ENCODE measurements around the gene SLC12A8.
A peak's percentile ranks its signal among the peaks of the same experiment; 100 is the strongest.

Gene SLC12A8

DNA sequence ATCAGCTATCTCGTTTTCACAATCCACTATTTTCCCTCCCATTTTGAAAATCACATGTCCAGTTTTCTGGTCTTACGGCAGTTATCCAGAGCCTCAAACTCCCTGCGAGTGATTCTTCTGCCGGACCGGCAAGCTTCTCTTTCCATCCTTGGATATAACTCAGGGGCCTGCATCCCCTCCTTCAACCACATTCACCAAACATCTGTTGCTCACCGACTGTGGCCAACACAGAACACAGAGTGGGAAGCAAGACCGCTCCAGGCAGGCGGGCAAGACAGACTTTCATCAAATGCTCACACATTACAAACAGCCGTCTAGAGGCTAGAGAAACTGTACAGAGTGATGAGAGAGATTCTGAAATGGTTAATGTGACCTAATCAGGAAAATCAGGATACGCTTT lies 7.6 kb upstream of the SLC12A8 start:
- no peak for DNase-seq (ENCODE audit: low read depth, low spot score)
- H3K4me3 ChIP-seq (ENCODE audit: low read length) = no peak overlapping the region

DNA sequence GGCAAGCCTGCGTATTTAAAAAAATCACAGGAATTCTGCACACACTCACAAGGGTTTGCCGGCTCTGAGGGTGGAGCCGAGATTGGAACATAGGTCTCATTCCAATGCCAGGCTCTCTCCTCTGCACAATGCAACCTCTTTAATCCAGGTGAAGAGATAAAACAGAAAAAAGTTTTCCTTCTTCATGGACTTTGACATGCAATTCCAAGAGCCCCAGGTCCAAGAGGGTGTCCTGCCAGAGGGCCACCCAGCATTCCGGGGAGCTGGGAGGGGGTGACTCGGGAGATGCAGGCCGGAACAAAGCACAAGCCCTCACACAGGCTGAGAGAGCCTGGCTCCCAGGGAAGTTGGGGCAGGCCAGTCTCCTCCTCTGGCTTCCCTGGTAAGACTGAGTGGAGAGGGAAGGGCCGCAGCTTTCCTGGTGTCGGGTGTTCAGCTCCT lies 6.7 kb upstream of the SLC12A8 start:
- H3K4me3 ChIP-seq (ENCODE audit: low read length) = no peak overlapping the region
- no peak for DNase-seq (ENCODE audit: low read depth, low spot score)

DNA sequence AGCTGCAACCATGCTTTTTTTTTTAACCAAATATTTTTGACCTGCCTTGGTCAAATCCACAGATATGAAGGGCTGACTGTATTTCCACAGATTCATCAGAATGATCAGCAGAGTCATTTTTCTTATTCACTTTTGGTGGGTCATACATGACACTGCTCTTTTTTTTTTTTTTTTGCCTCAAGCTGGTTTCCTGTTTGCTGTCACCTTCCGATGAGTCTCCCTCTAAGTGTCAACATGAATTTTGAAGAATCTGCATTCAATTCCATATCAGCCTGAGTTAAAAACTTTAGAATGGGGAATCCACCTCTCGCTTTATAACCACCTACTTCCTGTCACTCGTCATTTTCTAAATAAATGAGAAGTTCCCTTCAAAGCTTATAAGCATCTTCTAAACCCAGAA lies 2.2 kb upstream of the SLC12A8 start:
- H3K4me3 ChIP-seq (ENCODE audit: low read length) = no peak overlapping the region
- peak; percentile 3 for DNase-seq (ENCODE audit: low read depth, low spot score)

DNA sequence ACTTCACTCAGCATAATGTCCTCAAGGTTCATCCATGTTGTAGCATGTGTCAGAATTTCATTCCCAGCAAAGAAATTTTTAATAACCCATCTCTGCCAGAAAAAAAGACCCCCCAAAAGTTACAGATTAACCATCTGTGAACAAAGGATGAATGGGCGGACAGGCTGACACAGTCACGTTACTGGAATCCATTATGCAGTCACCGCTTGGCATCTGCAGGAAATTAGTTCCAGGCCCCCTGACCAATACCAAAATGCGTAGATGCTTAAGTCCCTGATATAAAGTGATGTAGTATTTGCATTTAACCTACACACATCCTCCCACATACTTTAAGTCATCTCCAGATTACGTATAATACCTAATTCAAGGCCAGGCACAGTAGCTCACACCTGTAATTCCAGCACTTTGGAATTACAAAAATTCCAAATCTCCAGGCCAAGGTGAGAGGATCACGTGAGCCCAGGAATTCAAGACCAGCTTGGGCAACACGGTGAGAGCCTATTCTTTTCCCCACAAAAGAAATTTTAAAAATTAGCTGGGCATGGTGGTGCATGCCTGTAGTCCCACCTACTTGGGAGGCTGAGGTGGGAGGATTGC lies 1.5 kb upstream of the SLC12A8 start:
- DNase-seq (ENCODE audit: low read depth, low spot score) = no peak
- no peak overlapping the region for H3K4me3 ChIP-seq (ENCODE audit: low read length)

DNA sequence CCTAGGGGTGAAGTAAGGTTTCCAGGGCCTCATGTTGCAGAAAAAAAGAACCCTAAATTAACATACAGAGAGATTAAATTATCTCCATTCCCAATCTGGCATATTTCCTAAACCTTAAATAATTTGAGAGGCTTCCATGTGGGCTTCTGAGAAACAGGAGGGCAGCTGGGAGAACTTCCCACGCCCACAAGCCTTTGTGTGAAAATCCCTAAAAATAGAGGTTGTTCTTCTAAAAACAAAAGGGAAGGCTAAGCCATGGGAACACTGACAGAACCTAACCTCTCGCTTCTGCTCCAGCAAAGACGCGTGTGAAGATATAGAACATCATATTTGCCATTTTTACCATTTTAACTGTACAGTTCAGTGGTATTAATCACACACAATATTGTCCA lies 812 bp upstream of the SLC12A8 start:
- H3K4me3 ChIP-seq (ENCODE audit: low read length) = no peak overlapping the region
- no peak for DNase-seq (ENCODE audit: low read depth, low spot score)

DNA sequence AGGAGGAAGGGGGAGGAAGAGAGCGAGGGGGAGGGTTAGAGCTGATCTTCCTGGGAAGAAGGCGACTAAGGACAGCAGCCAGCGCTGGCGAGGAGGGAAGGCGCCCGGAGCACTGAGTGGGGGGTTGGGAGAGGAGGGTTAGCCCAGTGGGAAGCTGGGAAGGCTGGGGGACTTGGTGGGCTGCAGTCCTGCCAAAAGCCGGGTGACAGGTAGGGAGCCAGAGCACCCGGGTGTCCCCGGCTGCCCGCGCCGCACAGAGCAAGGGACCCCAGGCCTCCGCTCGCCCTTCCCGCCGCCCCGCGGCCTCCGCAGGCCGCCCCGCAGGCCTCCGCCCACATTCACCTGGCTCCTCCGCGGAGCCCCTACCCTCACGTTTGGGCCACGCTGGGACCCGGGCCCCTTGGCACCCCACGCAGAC lies 448 bp downstream of the SLC12A8 start:
- DNase-seq (ENCODE audit: low read depth, low spot score) = no peak
- H3K4me3 ChIP-seq (ENCODE audit: low read length) = no peak overlapping the region

DNA sequence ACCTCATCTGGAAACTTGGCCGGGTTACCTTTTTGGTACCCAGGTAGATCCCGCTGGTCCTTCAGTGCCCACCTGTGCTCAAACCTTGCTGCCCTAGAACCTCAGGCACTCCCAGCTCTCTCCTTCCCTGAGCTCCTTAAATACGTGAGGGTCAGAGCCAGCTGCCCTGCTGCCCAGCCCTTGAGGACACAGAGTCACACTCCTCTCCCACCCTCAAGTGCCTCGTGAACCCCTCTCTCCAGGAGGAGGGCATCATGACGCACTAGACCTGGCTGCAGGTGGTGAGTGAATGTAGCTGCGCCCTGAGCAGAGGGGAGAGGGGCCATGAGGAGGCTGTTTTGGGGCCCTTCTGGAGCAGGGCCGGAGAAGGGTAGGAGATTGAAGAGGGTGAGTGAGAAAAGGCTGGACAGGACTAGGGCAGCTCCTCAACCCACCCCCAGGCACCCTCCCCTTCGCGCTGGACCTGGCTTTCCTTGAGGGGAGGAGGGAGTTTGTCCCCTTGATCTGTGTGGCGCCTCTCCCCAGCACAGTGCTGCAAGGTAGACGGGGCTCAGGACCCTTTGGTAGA lies 941 bp downstream of the SLC12A8 start:
- no peak overlapping the region for H3K4me3 ChIP-seq (ENCODE audit: low read length)
- no peak for DNase-seq (ENCODE audit: low read depth, low spot score)

DNA sequence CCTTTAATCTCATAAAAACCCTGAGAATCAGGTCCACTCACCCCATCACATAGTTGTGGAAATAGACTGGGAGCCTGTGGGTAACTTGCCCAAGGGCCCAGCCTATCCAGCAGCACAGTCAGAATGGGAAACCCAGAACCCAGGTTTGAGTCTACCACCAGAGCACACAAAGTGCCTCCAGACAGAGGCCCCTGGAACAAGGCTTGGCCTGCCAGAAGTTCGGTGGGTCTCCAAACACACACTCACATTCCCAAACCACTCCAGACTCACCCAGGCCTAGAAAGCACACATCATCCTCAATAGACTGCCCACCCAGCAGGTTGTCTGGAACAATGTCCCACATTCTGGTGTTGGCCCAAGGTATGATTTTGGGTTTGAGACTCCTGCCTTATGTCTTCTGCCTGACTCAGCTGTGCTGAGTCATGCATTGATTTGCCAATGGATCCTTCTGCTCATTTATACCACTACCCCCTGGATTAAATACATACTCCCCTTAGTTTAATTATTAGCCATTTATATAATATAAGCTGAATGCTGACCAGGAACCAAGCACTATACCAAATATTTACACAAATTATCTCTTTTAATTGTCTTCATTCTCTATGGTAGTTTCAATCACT lies 4.5 kb downstream of the SLC12A8 start:
- DNase-seq (ENCODE audit: low read depth, low spot score) = no peak
- H3K4me3 ChIP-seq (ENCODE audit: low read length) = no peak overlapping the region

DNA sequence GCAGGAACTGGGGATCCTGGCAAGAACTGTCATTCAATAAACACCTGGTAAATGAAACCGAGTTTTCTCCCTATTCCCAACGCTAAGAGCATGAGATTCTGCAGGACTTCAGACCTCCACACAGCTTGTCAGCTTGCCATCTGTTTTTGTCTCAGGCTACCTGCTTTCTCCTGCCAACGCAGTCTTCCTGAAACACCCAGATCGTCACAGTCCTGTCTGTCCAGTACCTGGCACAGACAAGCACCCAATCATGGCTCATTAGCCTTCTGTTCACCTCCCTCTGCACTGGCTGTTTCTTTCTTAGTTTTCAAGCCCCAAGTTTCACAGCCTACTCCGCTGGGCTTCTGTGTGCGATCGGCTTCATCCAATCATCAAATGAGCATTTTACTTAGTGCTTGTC lies 5.0 kb downstream of the SLC12A8 start:
- DNase-seq (ENCODE audit: low read depth, low spot score) = no peak
- H3K4me3 ChIP-seq (ENCODE audit: low read length) = no peak overlapping the region

DNA sequence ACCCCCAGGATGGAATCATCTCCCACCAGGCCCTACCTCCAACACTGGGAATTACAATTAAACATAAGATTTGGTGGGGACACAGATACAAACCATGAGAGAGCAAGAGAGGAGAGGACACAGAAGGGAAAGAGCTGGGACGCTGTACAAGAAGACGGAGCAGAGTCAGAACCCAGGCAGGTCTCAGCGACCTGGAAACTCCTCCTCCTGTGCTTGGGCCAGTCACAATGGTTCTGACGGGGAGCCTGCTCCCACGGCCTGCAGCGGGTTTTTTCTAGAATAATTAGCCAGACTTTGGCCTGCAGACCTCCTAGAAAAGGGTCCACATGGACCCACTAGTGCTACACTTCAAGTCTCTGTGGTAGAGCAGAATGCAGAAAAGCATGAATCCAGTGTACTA lies 5.6 kb downstream of the SLC12A8 start:
- DNase-seq (ENCODE audit: low read depth, low spot score) = no peak
- no peak overlapping the region for H3K4me3 ChIP-seq (ENCODE audit: low read length)

DNA sequence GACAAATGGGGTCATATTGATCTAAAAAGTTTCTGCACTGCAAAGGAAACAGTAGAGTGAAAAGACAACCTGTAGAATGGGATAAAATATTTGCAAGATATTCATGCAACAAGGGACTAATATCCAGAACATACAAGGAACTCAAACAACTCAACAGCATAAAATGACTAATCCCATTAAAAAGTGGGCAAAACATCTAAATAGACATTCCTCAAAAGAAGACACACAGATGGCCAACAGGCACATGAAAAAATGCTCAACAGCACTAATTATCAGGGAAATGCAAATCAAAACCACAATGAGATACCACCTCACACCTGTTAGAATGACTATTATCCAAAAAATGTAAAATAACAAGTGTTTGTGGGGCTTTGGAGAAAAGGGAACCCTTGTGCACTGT lies 8.8 kb downstream of the SLC12A8 start:
- H3K4me3 ChIP-seq (ENCODE audit: low read length) = no peak overlapping the region
- no peak for DNase-seq (ENCODE audit: low read depth, low spot score)

DNA sequence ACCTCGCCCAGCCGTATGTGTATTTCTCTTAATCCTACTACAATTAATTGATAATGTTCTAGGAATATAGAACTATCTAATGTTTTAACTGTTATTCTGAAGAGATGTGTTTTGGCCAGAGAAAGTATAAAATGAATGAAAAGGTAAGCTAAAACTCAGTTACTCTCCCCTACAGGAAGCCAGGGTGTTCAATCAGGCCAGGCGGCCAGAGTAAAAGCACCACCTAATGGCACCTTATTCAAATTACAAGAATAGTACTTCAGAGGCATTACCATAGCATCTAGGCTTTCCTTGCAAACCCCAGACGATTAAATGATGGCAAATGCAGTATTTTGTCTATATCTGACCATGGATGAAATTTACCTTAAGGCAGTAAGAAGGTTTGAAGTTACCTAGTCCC lies 10.4 kb downstream of the SLC12A8 start:
- peak; percentile 6 for DNase-seq (ENCODE audit: low read depth, low spot score)
- no peak overlapping the region for H3K4me3 ChIP-seq (ENCODE audit: low read length)

DNA sequence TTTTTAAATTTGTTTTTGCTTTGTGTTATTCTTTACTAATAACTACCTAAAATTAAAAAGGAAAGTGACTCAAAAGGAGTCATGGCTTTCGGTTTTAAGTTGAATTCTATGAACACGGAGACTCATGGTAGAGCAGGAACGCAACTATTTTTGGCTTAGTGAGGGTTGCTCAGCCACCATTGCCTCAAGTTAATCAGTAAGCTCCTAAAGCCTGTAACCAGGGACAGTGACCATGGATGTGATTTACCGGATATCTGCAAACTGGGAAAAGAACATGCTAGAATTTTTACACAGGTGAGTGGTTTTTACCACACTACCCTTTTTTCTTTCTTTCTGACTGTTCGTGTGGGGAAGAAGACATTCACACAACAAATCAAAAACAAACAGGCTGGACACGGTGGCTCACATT lies 11.8 kb downstream of the SLC12A8 start:
- DNase-seq (ENCODE audit: low read depth, low spot score) = no peak
- no peak overlapping the region for H3K4me3 ChIP-seq (ENCODE audit: low read length)

DNA sequence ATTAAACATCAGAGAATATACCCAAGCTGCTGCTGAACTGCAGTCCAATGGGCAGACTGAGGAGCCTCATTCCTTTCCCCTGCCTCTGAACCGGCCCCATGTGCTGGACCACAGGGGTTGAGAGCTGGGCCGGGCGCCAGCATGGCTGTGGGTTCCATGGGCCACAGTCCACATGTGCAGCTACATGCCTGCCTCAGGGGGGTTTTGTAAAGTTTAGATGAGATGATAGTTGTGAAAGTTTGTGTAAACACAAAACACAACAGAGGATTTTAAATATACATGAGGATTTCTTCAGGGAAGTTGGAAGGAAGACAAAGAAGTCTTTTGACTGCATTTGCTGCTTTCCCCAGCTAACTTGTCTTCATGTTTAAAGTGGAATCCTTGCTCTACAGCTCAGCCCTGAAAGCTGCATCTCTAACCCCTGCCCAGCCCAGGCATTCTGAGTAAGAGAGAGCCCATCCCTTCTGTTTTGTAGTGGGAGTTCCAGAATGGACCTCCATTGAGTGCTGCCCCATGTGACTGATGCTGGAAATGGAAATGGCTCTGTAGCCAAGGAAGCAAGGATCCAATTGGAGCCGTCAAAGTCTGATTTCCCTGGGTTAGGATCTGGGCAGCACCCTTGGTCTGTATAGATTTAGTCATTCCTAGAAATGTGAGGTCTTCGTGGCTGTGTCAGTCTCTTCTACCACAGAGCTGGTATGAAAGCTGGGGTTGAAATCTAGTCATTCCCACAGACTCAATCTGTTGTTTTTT lies 17.5 kb downstream of the SLC12A8 start:
- DNase-seq (ENCODE audit: low read depth, low spot score) = no peak
- no peak overlapping the region for H3K4me3 ChIP-seq (ENCODE audit: low read length)

DNA sequence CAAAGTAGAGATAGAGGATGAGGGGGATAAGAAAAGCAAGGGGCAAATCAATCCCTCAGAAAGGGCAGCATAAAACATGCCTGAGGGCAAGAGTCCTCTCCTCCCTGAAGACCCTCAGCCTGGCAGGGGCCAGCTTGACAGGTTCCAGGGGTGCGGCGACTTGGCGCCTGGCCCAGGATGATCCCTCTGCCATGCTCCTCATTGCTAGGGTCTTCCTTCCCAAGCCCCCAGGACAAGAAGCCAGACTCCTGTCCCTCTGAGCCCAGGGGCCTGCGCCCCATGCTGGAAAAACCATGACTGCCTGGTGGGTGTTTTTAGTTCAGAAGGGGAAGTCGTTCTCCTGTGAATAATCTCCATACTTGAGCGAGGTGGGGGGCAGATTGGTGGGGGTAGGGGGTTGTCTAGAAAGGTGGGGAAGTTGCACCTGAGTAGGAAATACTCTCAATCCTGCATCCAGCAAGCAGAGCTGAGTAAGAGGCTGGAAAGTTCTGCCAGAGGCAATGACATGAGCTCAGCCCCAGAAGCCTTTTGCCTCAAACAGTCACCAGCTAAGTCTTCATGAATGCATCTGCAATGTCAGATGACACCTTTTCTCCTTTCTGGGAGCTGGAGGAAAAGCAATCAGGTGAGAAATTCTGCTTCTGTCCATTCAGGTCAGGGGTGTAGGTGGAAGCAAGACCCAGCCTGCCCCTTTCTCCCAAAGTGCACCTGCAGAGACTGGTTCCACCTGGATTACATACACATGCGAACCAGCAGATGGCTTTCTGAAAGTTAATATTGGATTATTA lies 18.3 kb downstream of the SLC12A8 start:
- no peak overlapping the region for H3K4me3 ChIP-seq (ENCODE audit: low read length)
- DNase-seq (ENCODE audit: low read depth, low spot score) = no peak

DNA sequence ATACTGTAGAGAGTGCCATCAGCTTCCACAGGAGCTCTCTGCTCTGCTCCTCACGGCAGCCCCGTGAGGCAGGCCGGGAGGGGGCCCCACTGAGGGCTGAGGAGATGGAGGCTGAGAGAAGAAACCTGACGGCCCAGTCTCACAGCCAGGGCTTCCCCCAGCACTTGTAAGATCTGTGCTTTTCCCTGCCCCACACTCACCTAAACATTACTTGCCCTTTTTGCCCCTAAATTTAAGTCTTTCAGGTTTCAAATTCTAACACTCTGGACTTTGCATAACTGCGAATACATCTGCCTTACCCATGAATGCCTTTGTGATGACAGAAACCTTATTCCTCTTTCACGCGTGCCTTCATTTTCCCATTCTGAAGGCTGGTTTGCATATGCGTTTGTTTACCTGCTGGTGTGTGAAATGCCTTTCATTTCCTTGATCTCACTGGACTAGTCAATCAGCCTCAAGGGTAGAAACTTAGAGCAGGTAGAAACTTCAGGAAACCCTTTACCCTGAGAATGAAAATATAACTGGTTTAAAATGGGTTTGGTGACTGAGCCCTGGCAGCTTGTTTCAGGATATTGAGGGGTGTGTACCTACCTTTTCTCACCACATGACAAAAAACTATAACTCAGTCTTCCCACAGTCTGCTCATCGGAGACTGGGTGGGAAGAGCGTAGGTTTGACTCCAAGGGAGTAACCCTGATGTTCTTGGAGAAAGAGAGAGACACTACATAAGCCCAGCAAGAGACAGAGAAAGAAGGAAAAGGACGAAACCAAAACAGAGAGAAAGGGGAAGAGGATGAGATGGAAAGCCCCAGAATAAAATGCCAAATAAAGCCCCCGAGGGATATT lies 20.1 kb downstream of the SLC12A8 start:
- no peak for DNase-seq (ENCODE audit: low read depth, low spot score)
- H3K4me3 ChIP-seq (ENCODE audit: low read length) = no peak overlapping the region

DNA sequence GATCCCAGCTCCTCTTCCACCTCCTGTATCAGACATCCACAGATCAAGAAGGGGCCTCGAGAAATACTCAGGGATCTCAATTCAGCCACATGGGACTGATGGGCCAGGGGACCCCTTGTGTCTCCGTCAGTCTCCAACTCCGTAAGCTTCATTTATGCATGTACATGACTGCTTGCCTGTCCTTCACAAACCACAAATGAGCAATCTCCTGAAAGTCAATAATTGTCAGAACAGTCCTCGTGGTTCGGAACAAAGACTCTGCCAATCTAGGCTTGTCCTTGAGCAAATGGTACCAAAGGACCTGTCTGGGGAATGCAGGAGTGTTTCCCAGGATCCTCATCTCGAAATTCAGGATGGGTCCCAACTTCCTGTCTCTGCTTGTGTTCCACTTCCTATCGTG lies 20.8 kb downstream of the SLC12A8 start:
- DNase-seq (ENCODE audit: low read depth, low spot score) = no peak

DNA sequence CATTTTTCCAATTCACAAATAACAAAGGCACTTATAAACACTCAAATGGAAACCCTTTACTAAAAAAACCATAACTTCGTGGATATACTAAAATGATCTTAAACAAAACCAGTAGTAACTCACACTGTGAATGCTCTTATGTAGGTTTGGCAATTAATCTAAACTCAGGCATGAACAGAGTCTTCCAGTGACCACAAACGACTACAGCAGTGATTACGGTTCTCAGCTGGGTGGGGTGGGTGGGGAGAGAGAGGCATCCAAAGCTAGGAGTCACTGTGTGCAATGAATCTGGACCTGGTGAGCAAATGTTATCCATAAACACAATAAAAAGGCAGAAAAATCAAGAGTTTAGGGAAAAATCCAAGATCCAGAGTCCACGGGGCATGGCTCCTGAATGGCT lies 21.3 kb downstream of the SLC12A8 start:
- no peak overlapping the region for H3K4me3 ChIP-seq (ENCODE audit: low read length)
- DNase-seq (ENCODE audit: low read depth, low spot score) = no peak

More for the DNA sequence above, 20.8 kb downstream of the SLC12A8 start:
- no peak overlapping the region for H3K4me3 ChIP-seq (ENCODE audit: low read length)

DNA sequence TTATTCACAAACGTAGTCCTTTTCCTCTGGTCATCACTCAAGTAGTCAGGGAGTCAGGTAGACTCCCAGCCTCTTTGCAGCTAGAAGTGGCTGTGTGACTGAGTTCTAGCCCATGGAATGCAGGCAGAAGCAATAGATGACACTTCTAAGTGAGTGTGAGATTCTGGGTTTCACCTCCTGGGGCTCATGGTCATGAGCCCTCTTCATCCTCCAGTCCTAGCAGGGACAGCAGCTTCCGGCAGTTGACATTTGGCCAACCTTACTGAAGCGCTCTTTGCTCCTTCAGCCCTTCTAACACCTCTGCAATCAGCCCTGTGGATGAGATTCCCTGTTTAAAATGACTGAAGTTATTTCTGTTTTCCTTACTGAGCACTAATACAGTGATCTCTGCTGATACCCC lies 21.8 kb downstream of the SLC12A8 start:
- no peak for DNase-seq (ENCODE audit: low read depth, low spot score)
- no peak overlapping the region for H3K4me3 ChIP-seq (ENCODE audit: low read length)
